ENCODE data around the gene SLC38A4. TPM values are rescaled to one million over a fixed set of nuclear protein-coding genes. Genes with fewer than 3 reads are reported as not detected.

SLC38A4 gene
- total RNA-seq, 1 experiment from 2014 or later: 0.12 TPM

GRCh38 chr12:46832130-46832704 is 6.4 kb upstream of the SLC38A4 start:
- TF ChIP-seq CTCF (IDR thresholded peaks at IDR 0.05; ENCODE audit: unreplicated experiment): no peak
- Mint-ChIP-seq H3K4me1 (ENCODE audit: insufficient read depth, unreplicated experiment) (peaks cover 7% of the 10 kb centered on the region), H3K27ac (ENCODE audit: low read depth, unreplicated experiment) (no peak overlapping the region), H3K9me3 (ENCODE audit: unreplicated experiment) (no peaks in the 10 kb centered on the region), H3K36me3 (ENCODE audit: insufficient read depth, unreplicated experiment) (no peaks in the 10 kb centered on the region), H3K27me3 (ENCODE audit: insufficient read depth, unreplicated experiment) (no peaks in the 10 kb centered on the region), H3K4me3 (ENCODE audit: unreplicated experiment) (no peak overlapping the region)
- no TSS peak for BruUV-seq (replicated peaks)
- no peak for DNase-seq (ENCODE audit: unreplicated experiment)
- ChIA-PET CTCF (no interaction called here), POLR2A (no interaction called here)
- intact Hi-C loops (cut with micrococcal nuclease): no loop called here

GRCh38 chr12:46831335-46832129 is 5.7 kb upstream of the SLC38A4 start:
- Mint-ChIP-seq H3K27me3 (ENCODE audit: insufficient read depth, unreplicated experiment) (no peaks in the 10 kb centered on the region), H3K9me3 (ENCODE audit: unreplicated experiment) (no peaks in the 10 kb centered on the region), H3K4me1 (ENCODE audit: insufficient read depth, unreplicated experiment) (peaks cover 7% of the 10 kb centered on the region), H3K27ac (ENCODE audit: low read depth, unreplicated experiment) (peak overlapping the region; percentile 55), H3K4me3 (ENCODE audit: unreplicated experiment) (peak overlapping the region; percentile 33), H3K36me3 (ENCODE audit: insufficient read depth, unreplicated experiment) (no peaks in the 10 kb centered on the region)
- intact Hi-C loops (cut with micrococcal nuclease): no loop called here
- no TSS peak for BruUV-seq (replicated peaks)
- no peak for TF ChIP-seq CTCF (IDR thresholded peaks at IDR 0.05; ENCODE audit: unreplicated experiment)
- DNase-seq (ENCODE audit: unreplicated experiment): no peak
- ChIA-PET CTCF (interaction anchor here (0.6 kb wide), 1 partner anchor 25 kb away, joined by 3 read pairs; no protein-coding TSS in a partner anchor), POLR2A (interaction anchor here (0.6 kb wide), 1 partner anchor 65 kb away, joined by 3 read pairs; no protein-coding TSS in a partner anchor)

GRCh38 chr12:46830731-46831334 is 5.0 kb upstream of the SLC38A4 start:
- BruUV-seq (replicated peaks): no TSS peak
- intact Hi-C loops (cut with micrococcal nuclease): no loop called here
- CTCF ChIA-PET: interaction anchor here (0.6 kb wide), 1 partner anchor 24 kb away, joined by 3 read pairs; no protein-coding TSS in a partner anchor
- H3K27me3 Mint-ChIP-seq (ENCODE audit: insufficient read depth, unreplicated experiment): no peaks in the 10 kb centered on the region
- H3K27ac Mint-ChIP-seq (ENCODE audit: low read depth, unreplicated experiment): peak overlapping the region; percentile 55
- peak overlapping the region; percentile 33 for H3K4me3 Mint-ChIP-seq (ENCODE audit: unreplicated experiment)
- peaks cover 7% of the 10 kb centered on the region for H3K4me1 Mint-ChIP-seq (ENCODE audit: insufficient read depth, unreplicated experiment)
- no peak for TF ChIP-seq CTCF (IDR thresholded peaks at IDR 0.05; ENCODE audit: unreplicated experiment)
- H3K36me3 Mint-ChIP-seq (ENCODE audit: insufficient read depth, unreplicated experiment): no peaks in the 10 kb centered on the region
- no peaks in the 10 kb centered on the region for H3K9me3 Mint-ChIP-seq (ENCODE audit: unreplicated experiment)
- DNase-seq (ENCODE audit: unreplicated experiment): no peak
- POLR2A ChIA-PET: interaction anchor here (0.6 kb wide), 1 partner anchor 66 kb away, joined by 3 read pairs; no protein-coding TSS in a partner anchor

GRCh38 chr12:46824709-46825108 is 1.1 kb downstream of the SLC38A4 start:
- CTCF ChIA-PET: interaction anchor here (0.9 kb wide), 1 partner anchor 10 kb away, joined by 3 read pairs; no protein-coding TSS in a partner anchor
- DNase-seq (ENCODE audit: unreplicated experiment): no peak
- H3K4me3 Mint-ChIP-seq (ENCODE audit: unreplicated experiment): no peak overlapping the region
- H3K27ac Mint-ChIP-seq (ENCODE audit: low read depth, unreplicated experiment): no peak overlapping the region
- no peak for TF ChIP-seq CTCF (IDR thresholded peaks at IDR 0.05; ENCODE audit: unreplicated experiment)
- H3K9me3 Mint-ChIP-seq (ENCODE audit: unreplicated experiment): no peaks in the 10 kb centered on the region
- H3K4me1 Mint-ChIP-seq (ENCODE audit: insufficient read depth, unreplicated experiment): no peaks in the 10 kb centered on the region
- POLR2A ChIA-PET: no interaction called here
- intact Hi-C loops (cut with micrococcal nuclease): no loop called here
- H3K36me3 Mint-ChIP-seq (ENCODE audit: insufficient read depth, unreplicated experiment): peaks cover 7% of the 10 kb centered on the region
- no TSS peak for BruUV-seq (replicated peaks)
- no peaks in the 10 kb centered on the region for H3K27me3 Mint-ChIP-seq (ENCODE audit: insufficient read depth, unreplicated experiment)
